NT2/D1 (cell line): ENCODE data around the gene TNS1.

Experiments used
- DNase-seq: peaks from one replicate; pipeline ENCODE4 v3.0.0-alpha.2; 2011; ENCODE audit warnings: low read depth, low spot score
- H3K27me3 ChIP-seq: 2 replicates; pipeline ENCODE4 v1.6.0; 2011; ENCODE audit warnings: mild to moderate bottlenecking; ENCODE audit not compliant: insufficient read length, insufficient read depth
- H3K36me3 ChIP-seq: 2 replicates; pipeline ENCODE4 v1.6.1; 2011; ENCODE audit warnings: mild to moderate bottlenecking, low read length, mixed read lengths; ENCODE audit not compliant: insufficient read depth, insufficient read length
- H3K4me1 ChIP-seq: 2 replicates; pipeline ENCODE4 v1.5.1; 2011; ENCODE audit not compliant: insufficient read depth, insufficient read length
- H3K4me3 ChIP-seq: 2 replicates; pipeline ENCODE4 v1.5.1; 2011; ENCODE audit warnings: low read depth; ENCODE audit not compliant: insufficient read length
- H3K9ac ChIP-seq: 2 replicates; pipeline ENCODE4 v1.6.0; 2011; ENCODE audit warnings: low read depth; ENCODE audit not compliant: insufficient read length
- H3K9me3 ChIP-seq: 2 replicates; pipeline ENCODE4 v1.5.1; 2011; ENCODE audit warnings: mild to moderate bottlenecking, low read length; ENCODE audit not compliant: insufficient read depth
- SUZ12 ChIP-seq: IDR thresholded peaks from 2 replicates; pipeline ENCODE4 v1.6.1; 2011; ENCODE audit not compliant: insufficient read length, insufficient read depth; ENCODE audit errors: extremely low read depth
- YY1 ChIP-seq: IDR thresholded peaks from 2 replicates; pipeline ENCODE4 v1.6.1; 2011; ENCODE audit not compliant: insufficient read length, insufficient read depth
- ZNF274 ChIP-seq: IDR thresholded peaks from 2 replicates; pipeline ENCODE4 v1.6.1; 2011; ENCODE audit warnings: mild to moderate bottlenecking, low read depth, low read length

Gene TNS1

GRCh38 chr2:218024871-218025270 is 22.1 kb upstream of the TNS1 start:
- H3K9ac ChIP-seq = peak overlapping the region; percentile 51
- TF ChIP-seq ZNF274 = no peak
- no peak for TF ChIP-seq YY1
- TF ChIP-seq SUZ12 = no peak
- DNase-seq = no peak
- H3K9me3 ChIP-seq = no peaks in the 10 kb centered on the region
- H3K4me3 ChIP-seq = no peak overlapping the region
- H3K36me3 ChIP-seq = no peaks in the 10 kb centered on the region
- peaks cover 36% of the 10 kb centered on the region for H3K4me1 ChIP-seq
- H3K27me3 ChIP-seq = no peaks in the 10 kb centered on the region

GRCh38 chr2:218024336-218024735 is 21.5 kb upstream of the TNS1 start:
- Histone ChIP-seq H3K36me3 (no peaks in the 10 kb centered on the region), H3K27me3 (no peaks in the 10 kb centered on the region), H3K9ac (no peak overlapping the region), H3K4me3 (no peak overlapping the region), H3K4me1 (peaks cover 36% of the 10 kb centered on the region), H3K9me3 (no peaks in the 10 kb centered on the region)
- DNase-seq = no peak
- TF ChIP-seq SUZ12 = no peak
- no peak for TF ChIP-seq YY1
- no peak for TF ChIP-seq ZNF274

GRCh38 chr2:218023636-218024035 is 20.8 kb upstream of the TNS1 start:
- Histone ChIP-seq H3K27me3 (no peaks in the 10 kb centered on the region), H3K36me3 (no peaks in the 10 kb centered on the region), H3K9me3 (no peaks in the 10 kb centered on the region), H3K4me1 (peaks cover 36% of the 10 kb centered on the region), H3K9ac (peak overlapping the region; percentile 18), H3K4me3 (no peak overlapping the region)
- TF ChIP-seq YY1 (no peak), ZNF274 (no peak), SUZ12 (no peak)
- no peak for DNase-seq

- no peak for TF ChIP-seq YY1
- no peak for TF ChIP-seq ZNF274
- no peak for TF ChIP-seq SUZ12
- no peak overlapping the region for H3K9ac ChIP-seq
- H3K4me3 ChIP-seq = no peak overlapping the region
- peaks cover 36% of the 10 kb centered on the region for H3K4me1 ChIP-seq
- no peaks in the 10 kb centered on the region for H3K27me3 ChIP-seq
- DNase-seq = no peak
- H3K9me3 ChIP-seq = no peaks in the 10 kb centered on the region
- H3K36me3 ChIP-seq = no peaks in the 10 kb centered on the region
These were observed 20.2 kb upstream of the TNS1 start for GRCh38 chr2:218022851-218023530.

GRCh38 chr2:218022131-218022850 is 19.5 kb upstream of the TNS1 start:
- no peak overlapping the region for H3K4me3 ChIP-seq
- no peak for DNase-seq
- no peak for TF ChIP-seq SUZ12
- TF ChIP-seq YY1 = no peak
- TF ChIP-seq ZNF274 = no peak
- H3K9ac ChIP-seq = no peak overlapping the region
- H3K9me3 ChIP-seq = no peaks in the 10 kb centered on the region
- H3K36me3 ChIP-seq = no peaks in the 10 kb centered on the region
- H3K4me1 ChIP-seq = peaks cover 37% of the 10 kb centered on the region
- no peaks in the 10 kb centered on the region for H3K27me3 ChIP-seq

- no peaks in the 10 kb centered on the region for H3K36me3 ChIP-seq
- TF ChIP-seq SUZ12 = no peak
- no peaks in the 10 kb centered on the region for H3K9me3 ChIP-seq
- H3K4me3 ChIP-seq = no peak overlapping the region
- H3K27me3 ChIP-seq = no peaks in the 10 kb centered on the region
- peak overlapping the region; percentile 28 for H3K9ac ChIP-seq
- H3K4me1 ChIP-seq = peaks cover 42% of the 10 kb centered on the region
- DNase-seq = no peak
These were observed 18.8 kb upstream of the TNS1 start for GRCh38 chr2:218021536-218022071.

GRCh38 chr2:218020966-218021535 is 18.3 kb upstream of the TNS1 start:
- TF ChIP-seq ZNF274 (no peak), SUZ12 (no peak)

More at GRCh38 chr2:218020966-218021535, 18.3 kb upstream of the TNS1 start:
- Histone ChIP-seq H3K4me1 (peaks cover 45% of the 10 kb centered on the region), H3K27me3 (no peaks in the 10 kb centered on the region), H3K4me3 (no peak overlapping the region), H3K9me3 (no peaks in the 10 kb centered on the region), H3K9ac (peak overlapping the region; percentile 28), H3K36me3 (no peaks in the 10 kb centered on the region)
- no peak for DNase-seq
